HG02973 (cell line): ENCODE data around the gene AATK.

Experiments used
- ATAC-seq: cut with Tn5 transposase; IDR thresholded peaks from one replicate; pipeline ENCODE4 v1.9.1; 2021; ENCODE audit warnings: moderate library complexity; ENCODE audit not compliant: unreplicated experiment

The AATK gene

GRCh38 chr17:81131486-81132196 lies 34.4 kb downstream of the AATK start:
- ATAC-seq, result no peak

- no peak for ATAC-seq
Measured at GRCh38 chr17:81130385-81131361, 35.3 kb downstream of the AATK start.

- ATAC-seq, result no peak
Measured at GRCh38 chr17:81129711-81130367, 36.2 kb downstream of the AATK start.

GRCh38 chr17:81129289-81129688 lies 36.7 kb downstream of the AATK start:
- no peak for ATAC-seq

GRCh38 chr17:81128774-81129173 lies 37.2 kb downstream of the AATK start:
- ATAC-seq, result no peak

- no peak for ATAC-seq
Measured at GRCh38 chr17:81128338-81128737, 37.7 kb downstream of the AATK start.

GRCh38 chr17:81127526-81128177 lies 38.4 kb downstream of the AATK start:
- ATAC-seq, result no peak

- ATAC-seq, result no peak
Measured at GRCh38 chr17:81127133-81127455, 38.9 kb downstream of the AATK start.

GRCh38 chr17:81126281-81127132 lies 39.5 kb downstream of the AATK start:
- no peak for ATAC-seq

GRCh38 chr17:81125573-81126081 lies 40.4 kb downstream of the AATK start:
- ATAC-seq, result no peak

- ATAC-seq, result no peak
Measured at GRCh38 chr17:81124377-81124776, 41.6 kb downstream of the AATK start.

GRCh38 chr17:81123052-81124048 lies 42.7 kb downstream of the AATK start:
- ATAC-seq, result no peak

- ATAC-seq, result no peak
Measured at GRCh38 chr17:81121841-81122733, 43.9 kb downstream of the AATK start.

- no peak for ATAC-seq
Measured at GRCh38 chr17:81120695-81121621, 45.1 kb downstream of the AATK start.

GRCh38 chr17:81120149-81120484 lies 45.9 kb downstream of the AATK start:
- ATAC-seq, result no peak

GRCh38 chr17:81119223-81120148 lies 46.5 kb downstream of the AATK start:
- ATAC-seq, result peak; percentile 39
